ENCODE data around the gene SLC9B2.

GRCh38 chr4:103054030-103054429 lies 22.5 kb downstream of the SLC9B2 start:
- TF ChIP-seq, protein P1, sequence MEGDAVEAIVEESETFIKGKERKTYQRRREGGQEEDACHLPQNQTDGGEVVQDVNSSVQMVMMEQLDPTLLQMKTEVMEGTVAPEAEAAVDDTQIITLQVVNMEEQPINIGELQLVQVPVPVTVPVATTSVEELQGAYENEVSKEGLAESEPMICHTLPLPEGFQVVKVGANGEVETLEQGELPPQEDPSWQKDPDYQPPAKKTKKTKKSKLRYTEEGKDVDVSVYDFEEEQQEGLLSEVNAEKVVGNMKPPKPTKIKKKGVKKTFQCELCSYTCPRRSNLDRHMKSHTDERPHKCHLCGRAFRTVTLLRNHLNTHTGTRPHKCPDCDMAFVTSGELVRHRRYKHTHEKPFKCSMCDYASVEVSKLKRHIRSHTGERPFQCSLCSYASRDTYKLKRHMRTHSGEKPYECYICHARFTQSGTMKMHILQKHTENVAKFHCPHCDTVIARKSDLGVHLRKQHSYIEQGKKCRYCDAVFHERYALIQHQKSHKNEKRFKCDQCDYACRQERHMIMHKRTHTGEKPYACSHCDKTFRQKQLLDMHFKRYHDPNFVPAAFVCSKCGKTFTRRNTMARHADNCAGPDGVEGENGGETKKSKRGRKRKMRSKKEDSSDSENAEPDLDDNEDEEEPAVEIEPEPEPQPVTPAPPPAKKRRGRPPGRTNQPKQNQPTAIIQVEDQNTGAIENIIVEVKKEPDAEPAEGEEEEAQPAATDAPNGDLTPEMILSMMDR (conservative IDR thresholded peaks at IDR 0.05; ENCODE audit: low read depth, low read length): no peak
- no peak for TF ChIP-seq EZH2 (IDR thresholded peaks at IDR 0.05; ENCODE audit: borderline replicate concordance, low read depth, low read length, poor library complexity, severe bottlenecking)
